Stimulated activated naive B cell treated with anti-CD40 and anti-IgM and Interleukin-4, amounts not matched to agents 10 μg/mL and 1 μg/mL and 100 μg/mL, for 72 hours (primary cell): ENCODE results near the gene GABRQ.

Source experiments
- ATAC-seq, 2 donors: fragments of 150-1000 bp; cut with Tn5 transposase; replicated peaks; 2 replicates each; pipeline ENCODE4 v1.10.0; 2021; ENCODE audit warnings: moderate library complexity in 1 of 2
- DNase-seq: peaks from one replicate; pipeline ENCODE4 v3.0.0; 2021
- H3K27ac Mint-ChIP-seq: one replicate; pipeline ENCODE4 v1.8.0; 2022; ENCODE audit warnings: mild to moderate bottlenecking, mixed read lengths
- H3K27me3 Mint-ChIP-seq, 2 donors: one replicate each; pipeline ENCODE4 v1.8.0; 2022; ENCODE audit warnings: mixed read lengths in 2 of 2
- H3K36me3 Mint-ChIP-seq, 2 donors: one replicate each; pipeline ENCODE4 v1.8.0; 2022; ENCODE audit warnings: mixed read lengths in 2 of 2, mild to moderate bottlenecking in 1 of 2
- H3K4me1 Mint-ChIP-seq, 2 donors: one replicate each; pipeline ENCODE4 v1.8.0; 2022; ENCODE audit warnings: mixed read lengths in 2 of 2, mild to moderate bottlenecking in 1 of 2
- H3K4me3 Mint-ChIP-seq, 2 donors: one replicate each; pipeline ENCODE4 v1.8.0; 2022; ENCODE audit warnings: mild to moderate bottlenecking in 2 of 2, mixed read lengths in 2 of 2, moderate library complexity in 1 of 2
- H3K9me3 Mint-ChIP-seq, 2 donors: one replicate each; pipeline ENCODE4 v1.8.0; 2022; ENCODE audit warnings: mixed read lengths in 2 of 2, mild to moderate bottlenecking in 1 of 2

The GABRQ gene

GRCh38 chrX:152637649-152638442 is at the start of gene GABRQ:
GABRQ (plus strand) TSS chrX:152637895; CDS start chrX:152638203, 308 bp downstream.
- Mint-ChIP-seq H3K4me1 (peaks cover 0 to 1% of the 10 kb centered on the region in 2 donors), H3K27me3 (peaks cover 19 to 35% of the 10 kb centered on the region in 2 donors), H3K36me3 (no peaks in the 10 kb centered on the region), H3K4me3 (no peak within 1 kb of the TSS), H3K27ac (no peak within 1 kb of the TSS), H3K9me3 (no peaks in the 10 kb centered on the region)
- ATAC-seq, result no peak
- DNase-seq, result no peak

- Mint-ChIP-seq H3K4me3 (no peak overlapping the region), H3K9me3 (peaks cover 0 to 2% of the 10 kb centered on the region in 2 donors), H3K27ac (no peak overlapping the region), H3K4me1 (no peaks in the 10 kb centered on the region), H3K27me3 (no peaks in the 10 kb centered on the region), H3K36me3 (no peaks in the 10 kb centered on the region)
- DNase-seq, result no peak
- ATAC-seq, result no peak
Measured at GRCh38 chrX:152588206-152588605, 49.5 kb upstream of the GABRQ start.

GRCh38 chrX:152600853-152601633 is 36.7 kb upstream of the GABRQ start:
- no peak for DNase-seq
- H3K36me3 Mint-ChIP-seq, result no peaks in the 10 kb centered on the region
- H3K27ac Mint-ChIP-seq, result no peak overlapping the region
- ATAC-seq, result no peak
- no peaks in the 10 kb centered on the region for H3K9me3 Mint-ChIP-seq
- H3K27me3 Mint-ChIP-seq, result no peaks in the 10 kb centered on the region
- no peaks in the 10 kb centered on the region for H3K4me1 Mint-ChIP-seq
- H3K4me3 Mint-ChIP-seq, result no peak overlapping the region

GRCh38 chrX:152601848-152602616 is 35.7 kb upstream of the GABRQ start:
- ATAC-seq (no peak), DNase-seq (no peak)
- Mint-ChIP-seq H3K4me1 (no peaks in the 10 kb centered on the region), H3K4me3 (no peak overlapping the region), H3K27me3 (no peaks in the 10 kb centered on the region), H3K36me3 (no peaks in the 10 kb centered on the region), H3K9me3 (no peaks in the 10 kb centered on the region), H3K27ac (no peak overlapping the region)

- H3K9me3 Mint-ChIP-seq, result peaks cover 0 to 4% of the 10 kb centered on the region in 2 donors
- ATAC-seq, result no peak
- H3K4me1 Mint-ChIP-seq, result no peaks in the 10 kb centered on the region
- no peak overlapping the region for H3K27ac Mint-ChIP-seq
- no peak for DNase-seq
- peaks cover 7% of the 10 kb centered on the region in 2 donors for H3K27me3 Mint-ChIP-seq
- H3K36me3 Mint-ChIP-seq, result no peaks in the 10 kb centered on the region
- H3K4me3 Mint-ChIP-seq, result no peak overlapping the region
Measured at GRCh38 chrX:152614791-152615190, 22.9 kb upstream of the GABRQ start.

- H3K27me3 Mint-ChIP-seq, result peaks cover 7% of the 10 kb centered on the region in 2 donors
- no peak overlapping the region for H3K27ac Mint-ChIP-seq
- H3K4me3 Mint-ChIP-seq, result no peak overlapping the region
- H3K36me3 Mint-ChIP-seq, result no peaks in the 10 kb centered on the region
- H3K9me3 Mint-ChIP-seq, result no peaks in the 10 kb centered on the region
- ATAC-seq (no peak), DNase-seq (no peak)
- H3K4me1 Mint-ChIP-seq, result no peaks in the 10 kb centered on the region
Measured at GRCh38 chrX:152619897-152620296, 17.8 kb upstream of the GABRQ start.

- no peak overlapping the region for H3K4me3 Mint-ChIP-seq
- no peak overlapping the region for H3K27ac Mint-ChIP-seq
- ATAC-seq, result no peak
- no peaks in the 10 kb centered on the region for H3K36me3 Mint-ChIP-seq
- H3K9me3 Mint-ChIP-seq, result no peaks in the 10 kb centered on the region
- no peaks in the 10 kb centered on the region for H3K4me1 Mint-ChIP-seq
- no peak for DNase-seq
- peaks cover 15 to 16% of the 10 kb centered on the region in 2 donors for H3K27me3 Mint-ChIP-seq
Measured at GRCh38 chrX:152632445-152633097, 5.1 kb upstream of the GABRQ start.

GRCh38 chrX:152635941-152636340 is 1.8 kb upstream of the GABRQ start:
- Mint-ChIP-seq H3K4me1 (peaks cover 0 to 1% of the 10 kb centered on the region in 2 donors), H3K27ac (no peak overlapping the region), H3K36me3 (no peaks in the 10 kb centered on the region), H3K27me3 (peaks cover 23 to 32% of the 10 kb centered on the region in 2 donors), H3K4me3 (no peak overlapping the region), H3K9me3 (no peaks in the 10 kb centered on the region)
- ATAC-seq (no peak), DNase-seq (no peak)

- H3K4me1 Mint-ChIP-seq, result peaks cover 0 to 1% of the 10 kb centered on the region in 2 donors
- DNase-seq, result no peak
- H3K36me3 Mint-ChIP-seq, result no peaks in the 10 kb centered on the region
- H3K27me3 Mint-ChIP-seq, result peaks cover 19 to 35% of the 10 kb centered on the region in 2 donors
- H3K27ac Mint-ChIP-seq, result no peak overlapping the region
- ATAC-seq, result no peak
- no peak overlapping the region for H3K4me3 Mint-ChIP-seq
- no peaks in the 10 kb centered on the region for H3K9me3 Mint-ChIP-seq
Measured at GRCh38 chrX:152638443-152638904, 779 bp downstream of the GABRQ start.

- Mint-ChIP-seq H3K36me3 (no peaks in the 10 kb centered on the region), H3K27me3 (peaks cover 19 to 35% of the 10 kb centered on the region in 2 donors), H3K4me1 (peaks cover 0 to 1% of the 10 kb centered on the region in 2 donors), H3K4me3 (no peak overlapping the region), H3K27ac (no peak overlapping the region), H3K9me3 (no peaks in the 10 kb centered on the region)
- ATAC-seq, result no peak
- no peak for DNase-seq
Measured at GRCh38 chrX:152639426-152639825, 1.7 kb downstream of the GABRQ start.

- ATAC-seq (no peak), DNase-seq (no peak)
- H3K36me3 Mint-ChIP-seq, result no peaks in the 10 kb centered on the region
- peaks cover 19 to 35% of the 10 kb centered on the region in 2 donors for H3K27me3 Mint-ChIP-seq
- H3K9me3 Mint-ChIP-seq, result no peaks in the 10 kb centered on the region
- H3K27ac Mint-ChIP-seq, result no peak overlapping the region
- H3K4me3 Mint-ChIP-seq, result no peak overlapping the region
- peaks cover 0 to 1% of the 10 kb centered on the region in 2 donors for H3K4me1 Mint-ChIP-seq
Measured at GRCh38 chrX:152640034-152640818, 2.5 kb downstream of the GABRQ start.

GRCh38 chrX:152641256-152641875 is 3.7 kb downstream of the GABRQ start:
- no peak for DNase-seq
- Mint-ChIP-seq H3K9me3 (no peaks in the 10 kb centered on the region), H3K4me1 (peaks cover 0 to 1% of the 10 kb centered on the region in 2 donors), H3K27me3 (peaks cover 16 to 30% of the 10 kb centered on the region in 2 donors), H3K27ac (no peak overlapping the region), H3K36me3 (no peaks in the 10 kb centered on the region), H3K4me3 (no peak overlapping the region)
- no peak for ATAC-seq

GRCh38 chrX:152641996-152642395 is 4.3 kb downstream of the GABRQ start:
- Mint-ChIP-seq H3K27ac (no peak overlapping the region), H3K4me1 (peaks cover 0 to 1% of the 10 kb centered on the region in 2 donors), H3K36me3 (no peaks in the 10 kb centered on the region), H3K27me3 (peaks cover 9 to 24% of the 10 kb centered on the region in 2 donors), H3K9me3 (no peaks in the 10 kb centered on the region), H3K4me3 (no peak overlapping the region)
- DNase-seq, result no peak
- ATAC-seq, result no peak
